Neural progenitor cell (in vitro differentiated cells): ENCODE measurements around the gene ADRA2C. TPM values are rescaled to one million over a fixed set of nuclear protein-coding genes. Genes with fewer than 3 reads are reported as not detected.

Experiments used
- DNase-seq: peaks from one replicate; pipeline ENCODE4 v3.0.0-alpha.2; 2016; ENCODE audit warnings: low spot score
- H2AFZ ChIP-seq: fragments of 200-600 bp; sonication (generic); replicated peaks from 2 replicates; pipeline ENCODE4 v1.6.1; 2016; ENCODE audit warnings: antibody characterized with exemption
- H3F3A ChIP-seq: fragments of 200-600 bp; sonication (generic); 2 replicates; pipeline ENCODE4 v1.6.1; 2016; ENCODE audit warnings: antibody characterized with exemption, low read depth
- H3K27ac ChIP-seq: fragments of 200-600 bp; sonication (generic); 2 replicates; pipeline ENCODE4 v1.5.1; 2016; ENCODE audit warnings: mild to moderate bottlenecking
- H3K27me3 ChIP-seq: fragments of 200-600 bp; sonication (generic); 2 replicates; pipeline ENCODE4 v1.6.1; 2016; ENCODE audit warnings: mild to moderate bottlenecking, moderate library complexity
- H3K36me3 ChIP-seq: fragments of 200-600 bp; sonication (generic); 2 replicates; pipeline ENCODE4 v1.5.1; 2016
- H3K4me1 ChIP-seq: fragments of 200-600 bp; sonication (generic); 2 replicates; pipeline ENCODE4 v1.6.1; 2016; ENCODE audit warnings: mixed run types
- H3K4me2 ChIP-seq: fragments of 200-600 bp; sonication (generic); 2 replicates; pipeline ENCODE4 v1.6.1; 2016
- H3K4me3 ChIP-seq: fragments of 200-600 bp; sonication (generic); 2 replicates; pipeline ENCODE4 v1.5.1; 2016
- H3K79me2 ChIP-seq: fragments of 200-600 bp; sonication (generic); 2 replicates; pipeline ENCODE4 v1.6.1; 2016; ENCODE audit warnings: low read depth
- H3K9ac ChIP-seq: fragments of 200-600 bp; sonication (generic); 2 replicates; pipeline ENCODE4 v1.6.1; 2016
- H3K9me3 ChIP-seq: fragments of 200-600 bp; sonication (generic); 2 replicates; pipeline ENCODE4 v1.5.1; 2016; ENCODE audit warnings: low read depth
- H4K20me1 ChIP-seq: fragments of 200-600 bp; sonication (generic); 2 replicates; pipeline ENCODE4 v1.6.1; 2016; ENCODE audit warnings: low read depth
- H3K27ac Mint-ChIP-seq: 3 replicates; pipeline ENCODE4 v1.8.0; 2021; ENCODE audit warnings: mixed read lengths
- H3K27me3 Mint-ChIP-seq: 2 replicates; pipeline ENCODE4 v1.8.0; 2022; ENCODE audit warnings: low read depth, mild to moderate bottlenecking, inconsistent platforms, moderate library complexity, mixed read lengths; ENCODE audit not compliant: insufficient read depth
- H3K36me3 Mint-ChIP-seq: 3 replicates; pipeline ENCODE4 v1.8.0; 2021; ENCODE audit warnings: mixed read lengths
- H3K4me1 Mint-ChIP-seq: 3 replicates; pipeline ENCODE4 v1.8.0; 2021; ENCODE audit warnings: mixed read lengths
- H3K4me3 Mint-ChIP-seq: 3 replicates; pipeline ENCODE4 v1.8.0; 2021; ENCODE audit warnings: mild to moderate bottlenecking, moderate library complexity, mixed read lengths
- H3K9me3 Mint-ChIP-seq: 3 replicates; pipeline ENCODE4 v1.8.0; 2020; ENCODE audit warnings: mixed read lengths
- EZH2 ChIP-seq: fragments of 200-600 bp; sonication (generic); IDR thresholded peaks from 2 replicates; pipeline ENCODE4 v1.6.1; 2017; ENCODE audit warnings: antibody characterized with exemption, mild to moderate bottlenecking, moderate library complexity
- EZH2phosphoT487 ChIP-seq: fragments of 200-600 bp; sonication (generic); IDR thresholded peaks from 2 replicates; pipeline ENCODE4 v1.6.1; 2017; ENCODE audit warnings: antibody characterized with exemption
- total RNA-seq: library from RNA; depleted of rRNA; stranded (reverse); fragments of >200 nt; gene quantifications from 2 replicates; pipeline ENCODE4 v1.2.3, GENCODE V29; 2015; ENCODE audit warnings: low replicate concordance
- TF ChIP-seq, protein P1 (sequence below): fragments of 200-600 bp; sonication (generic); IDR thresholded peaks from 2 replicates; pipeline ENCODE4 v1.5.1; 2017; ENCODE audit warnings: antibody characterized with exemption, mild to moderate bottlenecking

Gene ADRA2C
- total RNA-seq, 1 donor from 2014 or later = 2.5 TPM

DNA sequence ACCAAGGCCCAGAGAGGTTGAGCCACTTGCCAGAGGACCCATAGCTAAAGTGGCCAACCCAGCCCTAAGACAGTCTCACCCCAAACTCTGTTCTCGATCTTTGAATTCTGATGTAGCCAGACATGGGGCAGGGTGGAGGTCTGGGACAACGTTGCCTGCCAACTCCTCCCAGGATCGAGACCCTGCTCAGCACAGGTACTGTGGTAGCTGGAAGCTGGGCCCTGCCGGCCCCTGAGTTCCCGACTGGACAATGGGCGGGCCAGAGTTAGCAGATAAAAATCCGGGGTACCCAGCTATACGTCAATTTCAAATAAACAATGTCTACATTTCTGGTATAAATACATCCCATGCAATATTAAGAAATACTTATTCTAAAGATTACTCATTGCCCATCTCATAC lies 35.3 kb downstream of the ADRA2C start:
- Histone ChIP-seq H3K27ac (no peak overlapping the region), H3K9me3 (no peaks in the 10 kb centered on the region), H3K4me3 (no peak overlapping the region), H3K79me2 (no peaks in the 10 kb centered on the region), H3F3A (peaks cover 5% of the 10 kb centered on the region), H3K4me2 (peak overlapping the region; percentile 52), H4K20me1 (no peaks in the 10 kb centered on the region), H3K36me3 (no peaks in the 10 kb centered on the region), H2AFZ (no peak overlapping the region), H3K4me1 (peaks cover 29% of the 10 kb centered on the region), H3K27me3 (no peaks in the 10 kb centered on the region), H3K9ac (no peak overlapping the region)
- Mint-ChIP-seq H3K36me3 (no peaks in the 10 kb centered on the region), H3K4me1 (peaks cover 22% of the 10 kb centered on the region), H3K4me3 (no peak overlapping the region), H3K9me3 (no peaks in the 10 kb centered on the region), H3K27me3 (peaks cover 23% of the 10 kb centered on the region), H3K27ac (no peak overlapping the region)
- DNase-seq = no peak
- TF ChIP-seq EZH2 (no peak), EZH2phosphoT487 (no peak)
- TF ChIP-seq, protein P1, sequence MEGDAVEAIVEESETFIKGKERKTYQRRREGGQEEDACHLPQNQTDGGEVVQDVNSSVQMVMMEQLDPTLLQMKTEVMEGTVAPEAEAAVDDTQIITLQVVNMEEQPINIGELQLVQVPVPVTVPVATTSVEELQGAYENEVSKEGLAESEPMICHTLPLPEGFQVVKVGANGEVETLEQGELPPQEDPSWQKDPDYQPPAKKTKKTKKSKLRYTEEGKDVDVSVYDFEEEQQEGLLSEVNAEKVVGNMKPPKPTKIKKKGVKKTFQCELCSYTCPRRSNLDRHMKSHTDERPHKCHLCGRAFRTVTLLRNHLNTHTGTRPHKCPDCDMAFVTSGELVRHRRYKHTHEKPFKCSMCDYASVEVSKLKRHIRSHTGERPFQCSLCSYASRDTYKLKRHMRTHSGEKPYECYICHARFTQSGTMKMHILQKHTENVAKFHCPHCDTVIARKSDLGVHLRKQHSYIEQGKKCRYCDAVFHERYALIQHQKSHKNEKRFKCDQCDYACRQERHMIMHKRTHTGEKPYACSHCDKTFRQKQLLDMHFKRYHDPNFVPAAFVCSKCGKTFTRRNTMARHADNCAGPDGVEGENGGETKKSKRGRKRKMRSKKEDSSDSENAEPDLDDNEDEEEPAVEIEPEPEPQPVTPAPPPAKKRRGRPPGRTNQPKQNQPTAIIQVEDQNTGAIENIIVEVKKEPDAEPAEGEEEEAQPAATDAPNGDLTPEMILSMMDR = no peak

- Mint-ChIP-seq H3K36me3 (no peaks in the 10 kb centered on the region), H3K4me3 (peak overlapping the region; percentile 16), H3K27ac (no peak overlapping the region), H3K9me3 (no peaks in the 10 kb centered on the region), H3K4me1 (peaks cover 27% of the 10 kb centered on the region), H3K27me3 (peaks cover 25% of the 10 kb centered on the region)
- Histone ChIP-seq H3K27me3 (no peaks in the 10 kb centered on the region), H3K4me2 (peak overlapping the region; percentile 52), H3K9me3 (no peaks in the 10 kb centered on the region), H3K4me3 (no peak overlapping the region), H3K36me3 (no peaks in the 10 kb centered on the region), H2AFZ (no peak overlapping the region), H4K20me1 (no peaks in the 10 kb centered on the region), H3K4me1 (peaks cover 29% of the 10 kb centered on the region), H3K79me2 (no peaks in the 10 kb centered on the region), H3K9ac (no peak overlapping the region), H3F3A (peaks cover 5% of the 10 kb centered on the region), H3K27ac (no peak overlapping the region)
- TF ChIP-seq, protein P1 = no peak
- TF ChIP-seq EZH2phosphoT487 (no peak), EZH2 (no peak)
- no peak for DNase-seq
Observed at GRCh38 chr4:3801931-3802550, 35.9 kb downstream of the ADRA2C start.

DNA sequence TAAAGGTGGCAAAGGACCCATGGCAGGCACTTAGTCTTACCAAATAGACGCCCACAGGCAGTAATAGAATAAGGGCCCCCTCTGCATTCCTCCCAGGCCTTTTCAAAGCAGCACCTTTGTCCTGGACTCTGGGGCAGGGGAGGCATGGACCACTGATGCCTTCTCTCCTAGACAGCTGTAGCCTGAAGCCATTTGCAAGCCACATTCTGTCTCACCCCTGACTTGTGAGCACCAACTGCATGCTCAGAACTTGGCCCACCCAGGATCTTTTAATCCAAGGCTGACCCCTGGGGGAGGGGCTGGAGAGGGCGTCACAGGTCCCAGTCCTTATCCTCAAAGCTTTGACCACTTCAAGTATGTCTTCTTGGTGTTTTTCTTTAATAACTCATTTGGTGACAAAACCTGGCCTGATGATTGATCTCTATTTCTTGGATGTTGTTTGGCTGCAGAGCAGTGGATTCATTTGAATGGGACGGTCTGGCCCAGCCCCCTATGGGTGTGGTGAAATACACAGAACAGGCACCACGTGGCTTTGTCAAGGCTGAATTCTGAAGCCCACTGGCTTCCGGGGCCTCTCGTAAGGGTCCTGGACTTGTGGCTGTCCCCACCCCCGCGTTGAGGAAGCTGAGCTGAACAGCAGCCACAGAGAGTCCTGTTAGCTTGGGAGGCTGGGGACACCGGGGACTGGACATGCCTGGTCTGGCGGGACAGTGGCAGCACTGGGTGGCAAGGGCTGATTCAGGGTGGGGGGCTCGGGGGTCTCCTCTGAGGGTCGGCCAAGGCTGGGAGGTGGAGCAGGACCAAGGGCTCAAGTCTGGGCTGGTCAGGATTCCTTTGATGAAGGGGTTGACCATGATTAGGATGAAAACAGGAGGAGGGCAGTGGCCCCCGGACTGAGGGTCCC lies 36.6 kb downstream of the ADRA2C start:
- peak overlapping the region; percentile 52 for H3K4me2 ChIP-seq
- H3K36me3 ChIP-seq = no peaks in the 10 kb centered on the region
- H3F3A ChIP-seq = peaks cover 13% of the 10 kb centered on the region
- H3K4me3 Mint-ChIP-seq = no peak overlapping the region
- no peak overlapping the region for H3K4me3 ChIP-seq
- H4K20me1 ChIP-seq = no peaks in the 10 kb centered on the region
- no peaks in the 10 kb centered on the region for H3K9me3 Mint-ChIP-seq
- peaks cover 25% of the 10 kb centered on the region for H3K27me3 Mint-ChIP-seq
- no peak overlapping the region for H3K27ac Mint-ChIP-seq
- no peaks in the 10 kb centered on the region for H3K9me3 ChIP-seq
- H3K4me1 ChIP-seq = peaks cover 37% of the 10 kb centered on the region
- H2AFZ ChIP-seq = no peak overlapping the region
- H3K27me3 ChIP-seq = no peaks in the 10 kb centered on the region
- TF ChIP-seq EZH2 (no peak), EZH2phosphoT487 (no peak)
- TF ChIP-seq, protein P1 = no peak
- no peak for DNase-seq
- no peaks in the 10 kb centered on the region for H3K79me2 ChIP-seq
- H3K36me3 Mint-ChIP-seq = no peaks in the 10 kb centered on the region
- H3K9ac ChIP-seq = no peak overlapping the region
- H3K27ac ChIP-seq = no peak overlapping the region
- H3K4me1 Mint-ChIP-seq = peaks cover 34% of the 10 kb centered on the region
